GM12878 (cell line): ENCODE data around the gene KLF6. TPM values are rescaled to one million over a fixed set of nuclear protein-coding genes. Genes with fewer than 3 reads are reported as not detected.

Experiments
- ATAC-seq: fragments of 200-7000 bp; cut with Tn5 transposase; 3 replicates; pipeline ENCODE4 v1.9.1; 2020; ENCODE audit warnings: mild to moderate bottlenecking, moderate library complexity
- BruUV-seq: library from RNA; stranded (reverse); fragments of 400-500 nt; replicated peaks from 2 replicates; lab custom pipeline; 2021; lab: Mats Ljungman, UMichigan
- CTCF ChIA-PET: fragments of 300-600 bp; sonication (Branson Sonifier 250); formaldehyde crosslinking; extraction: SDS; loops from one replicate; lab custom pipeline; 2021; ENCODE audit warnings: inconsistent platforms; lab: Yijun Ruan, JAX
- POLR2A ChIA-PET: fragments of 350-600 bp; formaldehyde crosslinking; extraction: SDS; loops from one replicate; lab custom pipeline; 2021; ENCODE audit warnings: inconsistent platforms; lab: Charles Lee
- RAD21 ChIA-PET: fragments of 300-600 bp; sonication (Branson Sonifier 250); formaldehyde crosslinking; loops from one replicate; lab custom pipeline; 2023; ENCODE audit warnings: antibody characterized with exemption; ENCODE audit not compliant: unreplicated experiment; lab: Charles Lee
- SMC1A ChIA-PET: fragments of 300-600 bp; sonication (Branson Sonifier 250); formaldehyde crosslinking; loops from one replicate; lab custom pipeline; 2023; ENCODE audit not compliant: unreplicated experiment, uncharacterized antibody; lab: Charles Lee
- DNase-seq: peaks from one replicate; pipeline ENCODE4 v3.0.0-alpha.2; 2011; ENCODE audit warnings: low read depth, low spot score
- FAIRE-seq: peaks from 3 replicates; lab custom pipeline; 2011; peaks lifted over from hg19 to GRCh38; lab: Jason Lieb, UNC
- H2AFZ ChIP-seq: 2 replicates; pipeline ENCODE4 v1.6.0; 2011; ENCODE audit warnings: low read depth, low read length, control low read depth; ENCODE audit not compliant: control insufficient read depth
- H3K27ac ChIP-seq: 2 replicates; pipeline ENCODE4 v1.5.1; 2011; ENCODE audit warnings: control low read depth; ENCODE audit not compliant: control insufficient read depth, insufficient read depth
- H3K27me3 ChIP-seq, 2 experiments: replicated peaks in 1 of 2; 2 replicates each; pipeline versions ENCODE4 v1.6.0 to v1.6.1; 2011; ENCODE audit warnings: low read length in 1 of 2; ENCODE audit not compliant: control insufficient read depth in 2 of 2, insufficient read depth in 2 of 2
- H3K36me3 ChIP-seq, 2 experiments: 2 replicates each; pipeline ENCODE4 v1.5.1; 2011; ENCODE audit warnings: low read length in 1 of 2; ENCODE audit not compliant: control insufficient read depth in 2 of 2, insufficient read depth in 2 of 2
- H3K4me1 ChIP-seq: 2 replicates; pipeline ENCODE4 v1.6.1; 2011; ENCODE audit warnings: mild to moderate bottlenecking, low read length, moderate library complexity, mixed read lengths; ENCODE audit not compliant: control insufficient read depth, insufficient read depth
- H3K4me2 ChIP-seq: 2 replicates; pipeline ENCODE4 v1.6.0; 2011; ENCODE audit warnings: control low read depth; ENCODE audit not compliant: control insufficient read depth, insufficient read depth
- H3K4me3 ChIP-seq: fragments of 200-600 bp; sonication (generic); 2 replicates; pipeline ENCODE4 v1.5.1; 2016
- H3K79me2 ChIP-seq: 2 replicates; pipeline ENCODE4 v1.6.0; 2011; ENCODE audit warnings: low read length; ENCODE audit not compliant: control insufficient read depth, insufficient read depth
- H3K9ac ChIP-seq: 2 replicates; pipeline ENCODE4 v1.8.0; 2011; ENCODE audit warnings: low read length, control low read depth, mixed read lengths; ENCODE audit not compliant: control insufficient read depth, insufficient read depth
- H3K9me3 ChIP-seq: replicated peaks from 3 replicates; pipeline ENCODE4 v1.5.1; 2011; ENCODE audit warnings: mild to moderate bottlenecking, low read length; ENCODE audit not compliant: control insufficient read depth, insufficient read depth
- H4K20me1 ChIP-seq: 2 replicates; pipeline ENCODE4 v1.6.0; 2011; ENCODE audit not compliant: control insufficient read depth, insufficient read depth
- ATF7 ChIP-seq: fragments of 450-650 bp; IDR thresholded peaks from 2 replicates; pipeline ENCODE4 v1.6.1; 2016; ENCODE audit warnings: low read depth, mild to moderate bottlenecking
- BCLAF1 ChIP-seq: fragments of 450-650 bp; IDR thresholded peaks from 2 replicates; pipeline ENCODE4 v1.6.1; 2017; ENCODE audit warnings: antibody characterized with exemption, mild to moderate bottlenecking, moderate library complexity
- DPF2 ChIP-seq: fragments of 450-650 bp; IDR thresholded peaks from 2 replicates; pipeline ENCODE4 v1.6.1; 2017; ENCODE audit warnings: mild to moderate bottlenecking
- GABPA ChIP-seq: IDR thresholded peaks from 2 replicates; pipeline ENCODE4 v1.6.1; 2014; ENCODE audit warnings: antibody characterized with exemption, low read depth, mild to moderate bottlenecking, inconsistent platforms
- IRF4 ChIP-seq: IDR thresholded peaks from 2 replicates; pipeline ENCODE4 v1.6.1; 2011; ENCODE audit warnings: low read depth, low read length
- KAT2A ChIP-seq: conservative IDR thresholded peaks from 2 replicates; pipeline ENCODE4 v1.6.1; 2011; ENCODE audit warnings: low read depth, low read length; ENCODE audit not compliant: control insufficient read depth
- NFIC ChIP-seq: IDR thresholded peaks from 2 replicates; pipeline ENCODE4 v1.6.1; 2012; ENCODE audit warnings: low read depth, mild to moderate bottlenecking, inconsistent platforms, low read length, moderate library complexity
- POU2F2 ChIP-seq: IDR thresholded peaks from 3 replicates; pipeline ENCODE4 v1.6.1; 2011; ENCODE audit warnings: low read depth, mild to moderate bottlenecking, low read length, borderline replicate concordance
- RB1 ChIP-seq: fragments of 450-650 bp; formaldehyde crosslinking; IDR thresholded peaks from 2 replicates; pipeline ENCODE4 v1.6.1; 2017; ENCODE audit warnings: mild to moderate bottlenecking, borderline replicate concordance
- SMARCA5 ChIP-seq: fragments of 450-650 bp; IDR thresholded peaks from 2 replicates; pipeline ENCODE4 v1.6.1; 2017; ENCODE audit warnings: mild to moderate bottlenecking
- SREBF1 ChIP-seq: IDR thresholded peaks from 2 replicates; pipeline ENCODE4 v1.6.1; 2012; ENCODE audit warnings: mild to moderate bottlenecking, low read length
- SRF ChIP-seq, 2 experiments: IDR thresholded peaks; 2 replicates each; pipeline ENCODE4 v1.6.1; 2011; ENCODE audit warnings: low read depth in 2 of 2, low read length in 2 of 2, mild to moderate bottlenecking in 1 of 2, moderate library complexity in 1 of 2
- ZNF24 ChIP-seq: fragments of 450-650 bp; IDR thresholded peaks from 2 replicates; pipeline ENCODE4 v1.6.1; 2017; ENCODE audit warnings: antibody characterized with exemption, mild to moderate bottlenecking
- WGBS: methylation state at CpG from one replicate; pipeline ENCODE4 v1.1.6; 2016; ENCODE audit warnings: low lambda C conversion rate; ENCODE audit not compliant: insufficient replicate concordance, insufficient coverage; ENCODE audit errors: missing lambda C conversion rate; 5-methylcytosine and 5-hydroxymethylcytosine counted together
- in situ Hi-C: fragments of 300-500 bp; cut with MboI; formaldehyde crosslinking; loops from 9 replicates; pipeline ENCODE4 v1.14.3; 2018; ENCODE audit warnings: mixed read lengths
- intact Hi-C: fragments of 100-400 bp; cut with micrococcal nuclease; formaldehyde crosslinking; loops from one replicate; pipeline ENCODE4 v1.14.2; 2022; ENCODE audit not compliant: unreplicated experiment
- polyA plus RNA-seq, 11 experiments: library from polyadenylated mRNA; depleted of rRNA in 4 of 11; unstranded in 6 of 11; stranded (reverse) in 5 of 11; fragments of >200 nt; fragmentation: Nextera tagmentation in 4 of 11; fragmentation: Illumina TruSeq in 1 of 11; extraction: Ambion mirVana in 4 of 11; extraction: Trizol in 1 of 11; gene quantifications; 1 replicate in 1 of 11; 2 replicates in 10 of 11; pipeline versions ENCODE4 v1.2.1 to v1.2.3, GENCODE V29; 2011 to 2016; ENCODE audit warnings: inconsistent platforms in 2 of 11, missing spikeins in 2 of 11, low read depth in 1 of 11
- total RNA-seq, 4 experiments: library from RNA; depleted of rRNA in 3 of 4; stranded (reverse); fragments of >200 nt in 3 of 4; fragmentation: Illumina TruSeq in 1 of 4; extraction: Trizol in 1 of 4; gene quantifications; 2 replicates each; pipeline versions ENCODE4 v1.2.1 to v1.2.3, GENCODE V29; 2013 to 2021
- TF ChIP-seq, protein P1 (sequence below): fragments of 450-650 bp; IDR thresholded peaks from 2 replicates; pipeline ENCODE4 v1.6.1; 2016; ENCODE audit warnings: mild to moderate bottlenecking, moderate library complexity, borderline replicate concordance
- TF ChIP-seq, protein P2 (sequence below): fragments of 450-650 bp; IDR thresholded peaks from 2 replicates; pipeline ENCODE4 v1.6.1; 2017; ENCODE audit warnings: low read depth, mild to moderate bottlenecking, moderate library complexity

KLF6 gene
- total and polyA plus RNA-seq, 10 of the 15 experiments (the other 5 are each of a cell fraction or from before 2014, with no cell fraction given) = 7.4 to 54.1 (median 23.5) TPM

- TF ChIP-seq, protein P1, sequence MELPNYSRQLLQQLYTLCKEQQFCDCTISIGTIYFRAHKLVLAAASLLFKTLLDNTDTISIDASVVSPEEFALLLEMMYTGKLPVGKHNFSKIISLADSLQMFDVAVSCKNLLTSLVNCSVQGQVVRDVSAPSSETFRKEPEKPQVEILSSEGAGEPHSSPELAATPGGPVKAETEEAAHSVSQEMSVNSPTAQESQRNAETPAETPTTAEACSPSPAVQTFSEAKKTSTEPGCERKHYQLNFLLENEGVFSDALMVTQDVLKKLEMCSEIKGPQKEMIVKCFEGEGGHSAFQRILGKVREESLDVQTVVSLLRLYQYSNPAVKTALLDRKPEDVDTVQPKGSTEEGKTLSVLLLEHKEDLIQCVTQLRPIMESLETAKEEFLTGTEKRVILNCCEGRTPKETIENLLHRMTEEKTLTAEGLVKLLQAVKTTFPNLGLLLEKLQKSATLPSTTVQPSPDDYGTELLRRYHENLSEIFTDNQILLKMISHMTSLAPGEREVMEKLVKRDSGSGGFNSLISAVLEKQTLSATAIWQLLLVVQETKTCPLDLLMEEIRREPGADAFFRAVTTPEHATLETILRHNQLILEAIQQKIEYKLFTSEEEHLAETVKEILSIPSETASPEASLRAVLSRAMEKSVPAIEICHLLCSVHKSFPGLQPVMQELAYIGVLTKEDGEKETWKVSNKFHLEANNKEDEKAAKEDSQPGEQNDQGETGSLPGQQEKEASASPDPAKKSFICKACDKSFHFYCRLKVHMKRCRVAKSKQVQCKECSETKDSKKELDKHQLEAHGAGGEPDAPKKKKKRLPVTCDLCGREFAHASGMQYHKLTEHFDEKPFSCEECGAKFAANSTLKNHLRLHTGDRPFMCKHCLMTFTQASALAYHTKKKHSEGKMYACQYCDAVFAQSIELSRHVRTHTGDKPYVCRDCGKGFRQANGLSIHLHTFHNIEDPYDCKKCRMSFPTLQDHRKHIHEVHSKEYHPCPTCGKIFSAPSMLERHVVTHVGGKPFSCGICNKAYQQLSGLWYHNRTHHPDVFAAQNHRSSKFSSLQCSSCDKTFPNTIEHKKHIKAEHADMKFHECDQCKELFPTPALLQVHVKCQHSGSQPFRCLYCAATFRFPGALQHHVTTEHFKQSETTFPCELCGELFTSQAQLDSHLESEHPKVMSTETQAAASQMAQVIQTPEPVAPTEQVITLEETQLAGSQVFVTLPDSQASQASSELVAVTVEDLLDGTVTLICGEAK = no peak
- TF ChIP-seq POU2F2 (no peak), ZNF24 (no peak)
- TF ChIP-seq, protein P2, sequence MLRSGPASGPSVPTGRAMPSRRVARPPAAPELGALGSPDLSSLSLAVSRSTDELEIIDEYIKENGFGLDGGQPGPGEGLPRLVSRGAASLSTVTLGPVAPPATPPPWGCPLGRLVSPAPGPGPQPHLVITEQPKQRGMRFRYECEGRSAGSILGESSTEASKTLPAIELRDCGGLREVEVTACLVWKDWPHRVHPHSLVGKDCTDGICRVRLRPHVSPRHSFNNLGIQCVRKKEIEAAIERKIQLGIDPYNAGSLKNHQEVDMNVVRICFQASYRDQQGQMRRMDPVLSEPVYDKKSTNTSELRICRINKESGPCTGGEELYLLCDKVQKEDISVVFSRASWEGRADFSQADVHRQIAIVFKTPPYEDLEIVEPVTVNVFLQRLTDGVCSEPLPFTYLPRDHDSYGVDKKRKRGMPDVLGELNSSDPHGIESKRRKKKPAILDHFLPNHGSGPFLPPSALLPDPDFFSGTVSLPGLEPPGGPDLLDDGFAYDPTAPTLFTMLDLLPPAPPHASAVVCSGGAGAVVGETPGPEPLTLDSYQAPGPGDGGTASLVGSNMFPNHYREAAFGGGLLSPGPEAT = no peak
- TF ChIP-seq, all 136 proteins: peak for 0
Observed at GRCh38 chr10:3787816-3788215, 2.8 kb upstream of the KLF6 start (continued).

DNA sequence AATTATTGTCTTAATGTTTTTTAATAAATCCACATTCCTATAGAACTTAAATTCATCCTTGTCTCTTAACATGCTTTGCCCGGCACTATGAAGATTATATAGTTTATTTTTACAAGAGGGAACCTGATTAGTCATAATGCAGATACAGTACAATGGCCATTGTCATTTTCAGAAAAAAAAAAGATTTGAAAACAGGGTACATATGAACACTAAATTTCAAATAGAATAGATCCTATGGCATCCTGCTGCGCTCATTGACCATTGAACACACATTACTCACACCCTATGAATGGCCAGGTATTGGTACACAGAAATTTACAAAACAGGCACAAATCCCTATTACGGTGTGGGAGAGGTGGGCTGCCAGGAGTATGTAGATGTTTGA, 2.0 kb upstream of the KLF6 start:
- in situ Hi-C loops (no loop called here), intact Hi-C loops (loop anchor here (10.0 kb wide), 4 partner anchors 248 to 868 kb away; no protein-coding TSS in a partner anchor)
- Histone ChIP-seq H3K27ac (no peak overlapping the region), H4K20me1 (no peaks in the 10 kb centered on the region), H3K4me3 (no peak overlapping the region), H2AFZ (no peak overlapping the region), H3K4me1 (peaks cover 7% of the 10 kb centered on the region), H3K9me3 (no peaks in the 10 kb centered on the region; the same call in 2 of the 3 replicates), H3K79me2 (peaks cover 34% of the 10 kb centered on the region), H3K4me2 (no peak overlapping the region), H3K9ac (no peak overlapping the region), H3K36me3 (peaks cover 0 to 2% of the 10 kb centered on the region in 2 experiments; a peak in 2 of 4 replicates), H3K27me3 (no peaks in the 10 kb centered on the region)
- ChIA-PET POLR2A (no interaction called here), CTCF (no interaction called here), RAD21 (no interaction called here), SMC1A (no interaction called here)
- FAIRE-seq (no peak), ATAC-seq (no peak), DNase-seq (no peak)
- BruUV-seq = no TSS peak
- whole genome bisulfite sequencing = 96% methylated on average over 3 of the region's 3 CpGs
- TF ChIP-seq RB1 (no peak), SREBF1 (no peak), ATF7 (no peak), SMARCA5 (no peak), NFIC (no peak), DPF2 (no peak), SRF (IDR thresholded peaks at IDR 0.05; ENCODE audit: low read depth in 2 of 2, low read length in 2 of 2) (no peak), IRF4 (no peak), BCLAF1 (no peak), KAT2A (no peak), GABPA (no peak)
